ENCODE measurements around the gene LYZL6.
A peak's percentile ranks its signal among the peaks of the same experiment; 100 is the strongest.

The LYZL6 gene

GRCh38 chr17:35981908-35982330, 38.4 kb upstream of the LYZL6 start:
- ChIA-PET POLR2A (no interaction called here), CTCF (interaction anchor here (0.9 kb wide), 1 partner anchor 11 kb away, joined by 5 read pairs; no protein-coding TSS in a partner anchor)
- no peak for DNase-seq (ENCODE audit: low read depth, low spot score)
- no peak for TF ChIP-seq CTCF (IDR thresholded peaks at IDR 0.05; ENCODE audit: insufficient read depth, low read length, missing control alignments)
- H3K4me3 ChIP-seq (ENCODE audit: low read depth, low read length) = no peak overlapping the region

GRCh38 chr17:35981246-35981645, 37.7 kb upstream of the LYZL6 start, which contains the start of gene CCL16:
CCL16 (minus strand) TSS chr17:35981497; CDS start chr17:35981420, 77 bp downstream.
- no peak for DNase-seq (ENCODE audit: low read depth, low spot score)
- TF ChIP-seq CTCF (IDR thresholded peaks at IDR 0.05; ENCODE audit: insufficient read depth, low read length, missing control alignments) = no peak
- ChIA-PET POLR2A (no interaction called here), CTCF (interaction anchor here (0.5 to 0.9 kb wide), 2 partner anchors 10 to 29 kb away, joined by 3 to 5 read pairs; no protein-coding TSS in a partner anchor)
- no peak within 1 kb of the TSS for H3K4me3 ChIP-seq (ENCODE audit: low read depth, low read length)

- POLR2A ChIA-PET = no interaction called here
- CTCF ChIA-PET = interaction anchor here (1.2 to 4.5 kb wide), 3 partner anchors 9 to 170 kb away, joined by 3 to 27 read pairs (median 6); no protein-coding TSS in a partner anchor
- DNase-seq (ENCODE audit: low read depth, low spot score) = no peak
- no peak for TF ChIP-seq CTCF (IDR thresholded peaks at IDR 0.05; ENCODE audit: insufficient read depth, low read length, missing control alignments)
- no peak overlapping the region for H3K4me3 ChIP-seq (ENCODE audit: low read depth, low read length)
Measured at GRCh38 chr17:35978346-35978745, 34.8 kb upstream of the LYZL6 start.

- POLR2A ChIA-PET = no interaction called here
- CTCF ChIA-PET = interaction anchor here (1.2 to 4.5 kb wide), 3 partner anchors 8 to 171 kb away, joined by 3 to 27 read pairs (median 6); no protein-coding TSS in a partner anchor
- H3K4me3 ChIP-seq (ENCODE audit: low read depth, low read length) = no peak overlapping the region
- DNase-seq (ENCODE audit: low read depth, low spot score) = no peak
- no peak for TF ChIP-seq CTCF (IDR thresholded peaks at IDR 0.05; ENCODE audit: insufficient read depth, low read length, missing control alignments)
Measured at GRCh38 chr17:35977509-35977908, 34.0 kb upstream of the LYZL6 start.

GRCh38 chr17:35973333-35974260, 30.1 kb upstream of the LYZL6 start:
- POLR2A ChIA-PET = interaction anchor here (0.6 kb wide), 1 partner anchor 36 kb away, joined by 3 read pairs; no protein-coding TSS in a partner anchor
- CTCF ChIA-PET = interaction anchor here (0.7 to 7.3 kb wide), 4 partner anchors 98 to 209 kb away, joined by 3 to 82 read pairs (median 4); no protein-coding TSS in a partner anchor
- DNase-seq (ENCODE audit: low read depth, low spot score) = peak; percentile 4

More at GRCh38 chr17:35973333-35974260, 30.1 kb upstream of the LYZL6 start:
- no peak overlapping the region for H3K4me3 ChIP-seq (ENCODE audit: low read depth, low read length)
- TF ChIP-seq CTCF (IDR thresholded peaks at IDR 0.05; ENCODE audit: insufficient read depth, low read length, missing control alignments) = no peak

All from AG04449 (cell line).